ENCODE results near the gene RPS15. TPM values are rescaled to one million over a fixed set of nuclear protein-coding genes. Genes with fewer than 3 reads are reported as not detected.

The RPS15 gene
- total and polyA plus RNA-seq, 10 of the 15 experiments (the other 5 are each of a cell fraction or from before 2014, with no cell fraction given) = 559 to 3,158 (median 1,413) TPM

DNA sequence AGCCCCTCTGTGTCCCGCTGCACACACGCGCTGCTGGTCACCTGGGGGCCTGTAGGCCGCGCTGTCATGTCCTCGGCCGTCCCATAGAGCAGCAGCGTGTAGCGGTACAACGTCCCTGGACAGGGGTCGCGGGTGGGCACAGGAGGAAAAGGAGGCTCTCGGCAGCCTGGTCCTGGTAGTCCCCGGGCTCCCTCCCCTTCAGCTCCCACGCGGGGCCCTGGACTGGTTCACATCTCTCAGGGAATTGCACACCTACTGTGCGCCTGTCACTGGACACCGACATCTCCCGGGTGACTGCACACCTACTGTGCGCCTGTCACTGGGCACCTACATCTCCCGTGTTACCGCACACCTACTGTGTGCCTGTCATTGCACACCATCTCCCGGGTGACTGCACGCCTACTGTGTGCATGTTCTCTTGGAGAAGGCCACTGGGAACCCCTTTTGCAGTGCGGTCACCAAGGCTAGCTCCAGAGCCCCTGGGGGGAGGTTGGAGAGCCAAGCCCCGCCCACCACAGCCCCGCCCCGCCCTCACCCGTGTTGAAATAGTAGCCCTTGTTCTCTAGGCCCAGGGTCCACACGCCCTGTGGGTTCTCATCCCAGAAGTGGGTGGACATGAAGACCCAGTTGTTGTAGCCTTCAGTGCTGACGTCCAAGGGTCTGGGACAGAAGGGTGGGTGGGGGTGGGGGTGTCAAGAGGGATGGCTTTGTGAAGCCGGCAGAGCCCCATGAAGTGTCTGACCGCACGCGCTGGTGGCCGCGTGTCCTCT lies 44.4 kb downstream of the RPS15 start:
- no peak for FAIRE-seq

More for the DNA sequence above, 44.4 kb downstream of the RPS15 start:
- 85% methylated on average over 34 of the region's 37 CpGs for WGBS (ENCODE audit: insufficient coverage, insufficient replicate concordance, low lambda C conversion rate, missing lambda C conversion rate)
- TF ChIP-seq TARDBP (IDR thresholded peaks at IDR 0.05; ENCODE audit: borderline replicate concordance) = no peak
- TF ChIP-seq, protein P1, sequence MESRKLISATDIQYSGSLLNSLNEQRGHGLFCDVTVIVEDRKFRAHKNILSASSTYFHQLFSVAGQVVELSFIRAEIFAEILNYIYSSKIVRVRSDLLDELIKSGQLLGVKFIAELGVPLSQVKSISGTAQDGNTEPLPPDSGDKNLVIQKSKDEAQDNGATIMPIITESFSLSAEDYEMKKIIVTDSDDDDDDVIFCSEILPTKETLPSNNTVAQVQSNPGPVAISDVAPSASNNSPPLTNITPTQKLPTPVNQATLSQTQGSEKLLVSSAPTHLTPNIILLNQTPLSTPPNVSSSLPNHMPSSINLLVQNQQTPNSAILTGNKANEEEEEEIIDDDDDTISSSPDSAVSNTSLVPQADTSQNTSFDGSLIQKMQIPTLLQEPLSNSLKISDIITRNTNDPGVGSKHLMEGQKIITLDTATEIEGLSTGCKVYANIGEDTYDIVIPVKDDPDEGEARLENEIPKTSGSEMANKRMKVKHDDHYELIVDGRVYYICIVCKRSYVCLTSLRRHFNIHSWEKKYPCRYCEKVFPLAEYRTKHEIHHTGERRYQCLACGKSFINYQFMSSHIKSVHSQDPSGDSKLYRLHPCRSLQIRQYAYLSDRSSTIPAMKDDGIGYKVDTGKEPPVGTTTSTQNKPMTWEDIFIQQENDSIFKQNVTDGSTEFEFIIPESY (IDR thresholded peaks at IDR 0.05) = peak; percentile 65
- TF ChIP-seq, protein P2, sequence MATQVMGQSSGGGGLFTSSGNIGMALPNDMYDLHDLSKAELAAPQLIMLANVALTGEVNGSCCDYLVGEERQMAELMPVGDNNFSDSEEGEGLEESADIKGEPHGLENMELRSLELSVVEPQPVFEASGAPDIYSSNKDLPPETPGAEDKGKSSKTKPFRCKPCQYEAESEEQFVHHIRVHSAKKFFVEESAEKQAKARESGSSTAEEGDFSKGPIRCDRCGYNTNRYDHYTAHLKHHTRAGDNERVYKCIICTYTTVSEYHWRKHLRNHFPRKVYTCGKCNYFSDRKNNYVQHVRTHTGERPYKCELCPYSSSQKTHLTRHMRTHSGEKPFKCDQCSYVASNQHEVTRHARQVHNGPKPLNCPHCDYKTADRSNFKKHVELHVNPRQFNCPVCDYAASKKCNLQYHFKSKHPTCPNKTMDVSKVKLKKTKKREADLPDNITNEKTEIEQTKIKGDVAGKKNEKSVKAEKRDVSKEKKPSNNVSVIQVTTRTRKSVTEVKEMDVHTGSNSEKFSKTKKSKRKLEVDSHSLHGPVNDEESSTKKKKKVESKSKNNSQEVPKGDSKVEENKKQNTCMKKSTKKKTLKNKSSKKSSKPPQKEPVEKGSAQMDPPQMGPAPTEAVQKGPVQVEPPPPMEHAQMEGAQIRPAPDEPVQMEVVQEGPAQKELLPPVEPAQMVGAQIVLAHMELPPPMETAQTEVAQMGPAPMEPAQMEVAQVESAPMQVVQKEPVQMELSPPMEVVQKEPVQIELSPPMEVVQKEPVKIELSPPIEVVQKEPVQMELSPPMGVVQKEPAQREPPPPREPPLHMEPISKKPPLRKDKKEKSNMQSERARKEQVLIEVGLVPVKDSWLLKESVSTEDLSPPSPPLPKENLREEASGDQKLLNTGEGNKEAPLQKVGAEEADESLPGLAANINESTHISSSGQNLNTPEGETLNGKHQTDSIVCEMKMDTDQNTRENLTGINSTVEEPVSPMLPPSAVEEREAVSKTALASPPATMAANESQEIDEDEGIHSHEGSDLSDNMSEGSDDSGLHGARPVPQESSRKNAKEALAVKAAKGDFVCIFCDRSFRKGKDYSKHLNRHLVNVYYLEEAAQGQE (IDR thresholded peaks at IDR 0.05; ENCODE audit: low read depth, low read length) = no peak
- TF ChIP-seq BMI1 (IDR thresholded peaks at IDR 0.05; ENCODE audit: borderline replicate concordance) = peak; percentile 65
- no peak for TF ChIP-seq JUNB (IDR thresholded peaks at IDR 0.05)
- TF ChIP-seq, protein P3, sequence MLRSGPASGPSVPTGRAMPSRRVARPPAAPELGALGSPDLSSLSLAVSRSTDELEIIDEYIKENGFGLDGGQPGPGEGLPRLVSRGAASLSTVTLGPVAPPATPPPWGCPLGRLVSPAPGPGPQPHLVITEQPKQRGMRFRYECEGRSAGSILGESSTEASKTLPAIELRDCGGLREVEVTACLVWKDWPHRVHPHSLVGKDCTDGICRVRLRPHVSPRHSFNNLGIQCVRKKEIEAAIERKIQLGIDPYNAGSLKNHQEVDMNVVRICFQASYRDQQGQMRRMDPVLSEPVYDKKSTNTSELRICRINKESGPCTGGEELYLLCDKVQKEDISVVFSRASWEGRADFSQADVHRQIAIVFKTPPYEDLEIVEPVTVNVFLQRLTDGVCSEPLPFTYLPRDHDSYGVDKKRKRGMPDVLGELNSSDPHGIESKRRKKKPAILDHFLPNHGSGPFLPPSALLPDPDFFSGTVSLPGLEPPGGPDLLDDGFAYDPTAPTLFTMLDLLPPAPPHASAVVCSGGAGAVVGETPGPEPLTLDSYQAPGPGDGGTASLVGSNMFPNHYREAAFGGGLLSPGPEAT (IDR thresholded peaks at IDR 0.05; ENCODE audit: low read depth) = no peak
- no peak for TF ChIP-seq KLF5 (IDR thresholded peaks at IDR 0.05; ENCODE audit: partially characterized antibody)
- no peak for TF ChIP-seq WRNIP1 (IDR thresholded peaks at IDR 0.05; ENCODE audit: borderline replicate concordance, low read depth, low read length)
- TF ChIP-seq PAX8 (IDR thresholded peaks at IDR 0.05) = no peak
- no peak for TF ChIP-seq STAT3 (IDR thresholded peaks at IDR 0.05; ENCODE audit: low read depth, low read length)
- peak; percentile 99 for TF ChIP-seq DPF2 (IDR thresholded peaks at IDR 0.05)
- BruUV-seq (replicated peaks) = no TSS peak
- no peak for ATAC-seq
- intact Hi-C loops (cut with micrococcal nuclease; ENCODE audit: unreplicated experiment) (no loop called here), in situ Hi-C loops (cut with MboI) (no loop called here)
- ChIA-PET CTCF (no interaction called here), SMC1A (ENCODE audit: uncharacterized antibody, unreplicated experiment) (no interaction called here), POLR2A (no interaction called here), RAD21 (ENCODE audit: unreplicated experiment) (no interaction called here)
- no peak overlapping the region for H2AFZ ChIP-seq (ENCODE audit: control insufficient read depth, low read depth, low read length)
- H3K36me3 ChIP-seq (ENCODE audit: control insufficient read depth in 2 of 2, insufficient read depth in 2 of 2, low read length in 1 of 2) = no peaks in the 10 kb centered on the region
- no peak overlapping the region for H3K4me2 ChIP-seq (ENCODE audit: control insufficient read depth, insufficient read depth)
- no peak overlapping the region for H3K4me3 ChIP-seq
- H3K4me1 ChIP-seq (ENCODE audit: control insufficient read depth, insufficient read depth, low read length) = no peaks in the 10 kb centered on the region
- H3K9ac ChIP-seq (ENCODE audit: control insufficient read depth, insufficient read depth, low read length) = no peak overlapping the region
- peaks cover 8% of the 10 kb centered on the region for H3K79me2 ChIP-seq (ENCODE audit: control insufficient read depth, insufficient read depth, low read length)
- no peak overlapping the region for H3K27ac ChIP-seq (ENCODE audit: control insufficient read depth, insufficient read depth)
- no peaks in the 10 kb centered on the region for H4K20me1 ChIP-seq (ENCODE audit: control insufficient read depth, insufficient read depth)
- H3K9me3 ChIP-seq (replicated peaks; ENCODE audit: control insufficient read depth, insufficient read depth, low read length) = no peaks in the 10 kb centered on the region
- H3K27me3 ChIP-seq (replicated peaks in 1 of 2; ENCODE audit: control insufficient read depth in 2 of 2, insufficient read depth in 2 of 2, low read length in 1 of 2) = no peaks in the 10 kb centered on the region
- DNase-seq (ENCODE audit: low read depth, low spot score) = no peak
